Lower leg skin (tissue), 3 donors: ENCODE data around the gene IPO5.

ENCODE experiments used
- CTCF ChIP-seq, 3 donors: fragments of 450-650 bp; IDR thresholded peaks; one replicate each; pipeline ENCODE4 v1.5.1; 2016; ENCODE audit warnings: antibody characterized with exemption in 3 of 3, mild to moderate bottlenecking in 3 of 3, moderate library complexity in 2 of 3
- POLR2A ChIP-seq, 2 donors: fragments of 450-650 bp; IDR thresholded peaks; one replicate each; pipeline ENCODE4 v1.6.1; 2016 to 2017; ENCODE audit warnings: antibody characterized with exemption in 2 of 2, mild to moderate bottlenecking in 1 of 2, moderate library complexity in 1 of 2

GRCh38 chr13:98035373-98035772, 81.9 kb downstream of the IPO5 start:
- TF ChIP-seq CTCF (IDR thresholded peaks at IDR 0.05) = no peak
- no peak for TF ChIP-seq POLR2A (IDR thresholded peaks at IDR 0.05)
